HepG2 (cell line): ENCODE measurements around the gene EVA1C.

Experiments
- ZNF292 ChIP-seq: sonication (generic); formaldehyde crosslinking; IDR thresholded peaks from 2 replicates; pipeline ENCODE4 v1.8.1; 2022; ENCODE audit warnings: mild to moderate bottlenecking, low read depth, missing genetic modification reagents, borderline replicate concordance
- ZNF350 ChIP-seq: sonication (generic); formaldehyde crosslinking; IDR thresholded peaks from 2 replicates; pipeline ENCODE4 v1.4.0; 2020; ENCODE audit warnings: mild to moderate bottlenecking, low read depth, missing genetic modification reagents, borderline replicate concordance

GRCh38 chr21:32424191-32424535 lies 11.7 kb downstream of the EVA1C start:
- no peak for TF ChIP-seq ZNF350
- no peak for TF ChIP-seq ZNF292 (CRISPR knock-in tag)
